ENCODE results near the gene PEG3.
"Not testable (repeated sequence)": the region's sequence is repeated elsewhere in the genome, so short reads cannot be mapped to it uniquely, and the experiment has no call there.

The PEG3 gene

GRCh38 chr19:56840451-56841192, at the start of gene PEG3, which contains the start of gene ZIM2:
Gene PEG3, minus strand, starts transcription at chr19:56840726. Its CDS starts 16,071 bp downstream, at chr19:56824655.
Gene ZIM2, minus strand, starts transcription at chr19:56840726. Its CDS starts 16,449 bp downstream, at chr19:56824277.
- no peak for DNase-seq (ENCODE audit: low spot score)

DNA sequence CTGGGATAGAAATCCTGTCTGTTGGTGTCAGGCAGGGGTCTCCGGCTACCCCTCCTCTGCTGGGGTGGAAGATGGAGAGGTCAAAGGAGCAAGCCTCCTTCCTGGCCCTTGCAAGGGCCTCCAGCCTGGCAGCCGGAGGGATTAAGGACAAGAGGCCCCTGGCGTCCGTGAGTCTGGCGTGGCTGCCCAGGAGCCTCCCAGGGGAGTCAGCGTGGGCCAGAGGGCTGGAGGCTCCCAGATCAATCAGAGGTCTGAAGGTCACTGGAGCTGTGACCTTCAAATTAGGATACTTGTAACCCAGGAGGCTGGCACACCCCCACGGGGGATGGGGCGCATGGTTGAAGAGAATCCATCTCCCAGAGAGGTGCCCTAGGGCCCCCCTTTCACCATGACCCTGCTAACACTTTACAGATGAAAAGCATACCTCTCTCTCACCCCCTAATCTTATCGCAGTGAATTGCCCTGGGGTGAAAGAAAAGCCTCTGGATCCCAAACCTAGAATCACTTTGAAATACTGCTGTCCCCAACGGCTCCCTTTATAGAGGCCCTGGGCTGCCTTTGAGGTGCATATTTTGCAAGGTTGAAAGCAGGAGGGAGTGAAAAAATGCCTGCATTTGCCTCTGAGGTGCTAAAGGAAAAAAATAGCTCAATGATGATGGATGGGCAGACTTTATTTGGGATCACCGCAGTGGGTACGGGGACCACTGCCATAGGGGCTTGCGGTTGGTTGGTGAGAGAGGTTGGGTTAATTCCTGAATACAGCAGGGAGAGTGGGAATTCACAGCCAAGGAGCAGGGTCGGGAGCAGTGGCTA, 44.9 kb upstream of the PEG3 start:
- DNase-seq (ENCODE audit: low spot score): no peak

GRCh38 chr19:56884441-56884840, 43.9 kb upstream of the PEG3 start:
- DNase-seq (ENCODE audit: low spot score): no peak

DNA sequence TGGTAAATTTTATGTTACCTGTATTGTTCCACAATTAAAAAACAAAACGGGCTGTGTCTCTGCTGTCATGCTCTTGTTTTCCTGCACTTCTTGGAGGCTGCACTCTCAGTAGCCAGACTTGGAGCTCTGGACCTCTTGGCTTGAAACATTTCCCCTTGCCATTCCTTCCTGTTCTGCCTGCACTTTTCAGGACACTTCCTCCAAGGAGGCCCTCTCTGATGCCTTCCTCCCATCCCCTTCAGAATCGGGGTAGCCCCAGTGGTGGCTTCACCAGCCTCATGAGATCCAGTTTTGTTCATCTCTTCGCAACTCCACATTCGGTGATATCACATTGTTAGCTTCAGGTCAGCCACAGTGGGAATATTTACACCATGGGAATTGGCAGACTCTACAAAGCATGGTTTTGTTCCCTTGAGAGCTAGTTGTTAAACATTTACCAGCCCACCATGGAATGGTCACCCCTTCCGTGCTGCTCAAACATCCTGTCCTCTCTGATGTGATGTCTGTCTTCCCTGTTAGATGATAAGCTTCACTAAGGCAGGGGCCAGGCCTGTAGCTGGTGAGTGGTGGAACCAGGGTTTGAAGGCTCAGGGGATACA, 40.2 kb upstream of the PEG3 start:
- DNase-seq (ENCODE audit: low spot score): no peak

DNA sequence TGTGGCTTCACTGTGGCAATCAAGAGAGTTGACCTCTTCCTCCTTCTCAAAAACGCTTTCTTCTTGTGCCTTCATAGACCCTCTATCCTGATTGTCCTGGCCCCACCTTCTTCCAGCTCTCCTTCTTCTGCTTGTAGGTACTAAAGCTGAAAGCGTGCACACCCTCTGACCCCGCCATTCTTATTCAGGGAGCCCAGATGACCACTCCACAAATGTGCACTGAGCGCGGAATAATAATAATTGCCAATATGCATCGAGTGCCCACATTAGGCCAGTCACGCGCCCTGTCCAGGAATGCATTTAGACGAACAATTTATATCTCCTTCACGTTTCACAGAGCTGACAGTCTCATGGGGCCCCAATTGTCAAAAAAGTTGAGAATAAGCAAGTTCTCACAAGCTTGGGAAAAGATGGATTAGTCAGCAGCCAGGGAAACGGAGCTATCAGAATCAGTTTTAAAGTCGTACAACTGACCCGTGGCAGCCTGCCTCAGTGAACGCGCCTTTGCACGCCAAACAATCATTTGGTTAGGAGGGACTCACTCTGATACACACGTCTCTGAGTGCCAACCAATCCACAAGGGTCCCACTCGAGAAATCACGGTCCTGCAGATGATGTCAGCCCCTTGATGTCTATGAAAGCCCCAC, 36.7 kb upstream of the PEG3 start:
- no peak for DNase-seq (ENCODE audit: low spot score)

- no peak for DNase-seq (ENCODE audit: low spot score)
Observed at GRCh38 chr19:56875717-56876116, 35.2 kb upstream of the PEG3 start.

DNA sequence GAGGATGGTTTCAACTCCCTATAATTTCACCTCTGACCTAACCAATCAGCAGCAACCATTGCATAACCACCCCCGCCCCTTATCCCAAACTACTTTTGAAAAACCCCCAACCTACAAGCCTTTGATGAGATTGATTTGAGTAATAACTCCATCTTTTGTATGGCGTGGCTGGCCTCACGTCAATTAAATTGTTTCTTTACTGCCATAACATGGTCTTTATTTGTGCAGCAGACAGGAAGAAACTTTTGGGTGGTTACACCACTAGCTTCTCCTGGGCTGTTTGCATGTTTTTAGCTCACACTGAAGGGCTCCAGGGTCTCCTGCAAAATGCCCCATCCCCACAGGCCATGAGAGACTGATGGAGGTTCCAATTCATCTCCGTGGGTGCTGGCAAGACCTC, 34.0 kb upstream of the PEG3 start:
- DNase-seq (ENCODE audit: low spot score): no peak

DNA sequence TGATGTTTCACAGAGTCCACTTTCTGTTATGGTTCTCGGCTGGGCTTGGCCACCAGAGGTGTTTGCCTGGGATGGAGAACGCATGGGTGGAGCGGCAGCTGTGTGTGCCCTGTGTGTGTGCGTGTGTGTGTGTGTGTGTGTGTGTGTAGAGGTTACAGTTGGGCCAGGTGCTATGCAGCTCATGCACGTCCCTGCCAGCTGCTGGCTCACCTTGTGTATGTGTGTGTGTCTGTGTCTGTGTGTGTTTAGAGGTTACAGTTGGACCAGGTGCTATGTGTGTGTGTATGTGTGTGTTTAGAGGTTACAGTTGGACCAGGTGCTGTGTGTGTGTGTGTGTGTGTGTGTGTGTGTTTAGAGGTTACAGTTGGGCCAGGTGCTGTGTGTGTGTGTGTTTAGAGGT, 33.0 kb upstream of the PEG3 start:
- no peak for DNase-seq (ENCODE audit: low spot score)

DNA sequence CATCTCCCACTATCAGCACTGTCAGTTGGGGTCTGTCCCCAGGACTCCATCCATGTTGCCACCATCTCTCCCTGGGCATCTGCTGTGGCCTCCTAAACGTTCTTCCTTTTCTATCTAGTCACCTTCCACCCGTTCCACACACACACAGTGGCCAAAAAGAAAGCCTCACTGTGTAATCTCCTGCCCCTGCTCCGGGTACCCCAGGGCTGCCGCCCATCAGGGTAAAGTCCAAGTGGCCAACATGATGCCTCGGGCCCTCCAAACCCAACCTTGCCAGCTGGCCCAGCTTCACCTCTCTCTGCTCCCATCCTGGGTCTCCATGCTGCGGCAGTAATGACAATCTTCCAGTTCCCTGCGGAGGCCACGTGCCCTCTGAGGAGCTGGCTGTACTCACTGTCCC, 29.4 kb upstream of the PEG3 start:
- no peak for DNase-seq (ENCODE audit: low spot score)

DNA sequence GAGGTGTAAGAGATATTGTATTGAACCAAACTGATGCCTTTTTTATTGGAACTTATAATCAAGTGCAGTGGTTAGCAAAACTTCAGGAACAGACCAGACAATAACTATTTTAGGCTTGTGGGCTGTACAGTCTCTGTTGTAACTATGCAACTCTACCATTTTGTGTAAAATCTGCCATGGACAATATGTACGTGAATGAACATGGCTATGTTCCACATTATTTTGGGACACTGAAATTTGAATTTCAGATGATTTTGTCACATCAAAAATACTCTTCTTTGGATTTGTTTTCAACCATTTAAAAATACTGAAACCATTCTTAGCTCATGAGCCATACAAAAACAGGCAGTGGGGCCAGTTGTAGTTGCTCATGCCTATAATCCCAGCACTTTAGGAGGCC, 27.9 kb upstream of the PEG3 start:
- DNase-seq (ENCODE audit: low spot score): no peak

GRCh38 chr19:56866538-56866937, 26.0 kb upstream of the PEG3 start:
- DNase-seq (ENCODE audit: low spot score): no peak

DNA sequence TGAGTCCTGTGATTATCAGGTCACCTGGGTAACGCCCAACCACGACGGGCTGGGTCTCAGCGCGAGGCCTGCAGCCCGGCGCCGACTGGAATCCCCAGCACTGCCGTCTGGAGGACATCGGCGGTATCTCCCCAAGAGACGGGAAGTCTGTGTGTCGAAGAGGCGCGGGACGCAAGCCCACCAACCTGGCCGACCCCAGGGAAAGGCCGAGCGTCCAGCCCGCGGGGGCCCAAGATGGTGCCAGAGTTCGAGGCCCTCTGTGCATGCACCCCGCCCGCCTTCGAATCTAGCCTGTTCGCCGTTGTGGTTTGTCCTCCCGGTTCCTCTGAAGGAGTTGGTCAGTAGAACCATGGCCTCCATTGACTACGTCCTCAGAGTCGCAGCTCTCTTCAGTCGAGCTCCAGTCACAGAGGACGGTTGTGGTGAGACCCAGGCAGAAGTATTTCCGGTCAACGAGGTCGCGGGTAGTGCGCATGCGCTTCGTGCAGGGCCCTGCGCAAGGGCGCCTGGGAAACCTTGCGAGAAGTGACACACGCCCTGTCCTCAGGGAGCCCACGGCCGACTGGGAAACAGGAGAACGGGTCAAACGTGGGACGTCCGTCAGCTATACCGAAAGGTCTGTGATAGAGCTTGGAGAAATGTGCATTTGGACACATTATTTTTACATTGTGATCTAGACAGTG, 24.1 kb upstream of the PEG3 start:
- DNase-seq (ENCODE audit: low spot score): no peak

DNA sequence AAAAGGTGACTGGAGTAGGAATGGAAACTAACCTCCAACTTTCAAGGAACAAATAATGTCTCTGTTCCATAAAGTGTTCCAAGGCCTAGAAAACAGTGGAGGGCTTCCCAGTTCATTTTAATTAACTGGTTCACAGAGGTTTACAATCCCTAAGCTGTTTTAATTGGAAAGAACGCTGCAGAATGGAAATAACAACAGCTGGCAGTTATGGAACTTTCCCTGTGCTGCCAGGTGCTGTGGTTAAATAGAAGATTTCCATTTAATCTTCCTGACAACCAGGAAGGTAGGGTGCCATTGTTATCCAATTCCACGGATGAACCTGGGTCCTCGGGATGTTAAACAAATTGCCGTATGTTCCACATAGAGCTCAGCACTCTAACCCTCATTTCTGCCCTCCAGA, 22.2 kb upstream of the PEG3 start:
- DNase-seq (ENCODE audit: low spot score): no peak

GRCh38 chr19:56860409-56860808, 19.9 kb upstream of the PEG3 start:
- not testable (repeated sequence) for DNase-seq (ENCODE audit: low spot score)

GRCh38 chr19:56858026-56858425, 17.5 kb upstream of the PEG3 start:
- DNase-seq (ENCODE audit: low spot score): no peak

GRCh38 chr19:56856822-56857221, 16.3 kb upstream of the PEG3 start:
- no peak for DNase-seq (ENCODE audit: low spot score)

DNA sequence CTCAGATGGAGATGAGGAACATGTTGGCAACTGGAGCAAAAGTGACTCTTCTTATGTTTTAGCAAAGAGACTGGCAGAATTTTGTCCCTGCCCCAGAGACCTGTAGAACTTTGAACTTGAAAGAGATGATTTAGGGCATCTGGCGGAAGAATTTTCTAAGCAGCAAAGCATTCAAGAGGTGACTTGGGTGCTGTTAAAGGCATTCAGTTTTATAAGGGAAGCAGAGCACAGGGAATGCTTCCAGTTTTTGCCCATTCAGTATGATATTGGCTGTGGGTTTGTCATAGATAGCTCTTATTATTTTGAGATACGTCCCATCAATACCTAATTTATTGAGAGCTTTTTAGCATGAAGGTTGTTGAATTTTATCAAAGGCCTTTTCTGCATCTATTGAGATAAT, 11.8 kb upstream of the PEG3 start:
- not testable (repeated sequence) for DNase-seq (ENCODE audit: low spot score)

- DNase-seq (ENCODE audit: low spot score): no peak
Observed at GRCh38 chr19:56848166-56848565, 7.6 kb upstream of the PEG3 start.

DNA sequence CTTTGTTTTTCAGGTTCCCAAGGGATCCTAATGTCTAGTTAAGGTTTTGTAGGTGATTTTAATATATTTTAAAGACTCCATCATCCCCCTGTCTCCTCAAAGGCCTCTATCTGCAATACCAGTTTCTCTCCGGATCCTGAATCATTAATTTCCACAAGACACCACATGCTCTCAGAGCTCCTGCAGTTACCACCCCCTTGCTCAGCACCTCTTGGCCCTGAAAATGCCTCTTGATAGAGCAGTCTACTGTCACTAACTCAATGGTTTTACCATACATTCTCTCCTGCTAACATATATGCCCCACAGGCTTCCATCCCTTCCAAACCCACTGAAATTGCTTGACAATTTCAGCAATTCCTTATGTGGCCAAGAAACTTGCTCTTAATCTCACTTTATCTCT, 1.9 kb upstream of the PEG3 start:
- no peak for DNase-seq (ENCODE audit: low spot score)

- DNase-seq (ENCODE audit: low spot score): no peak
Observed at GRCh38 chr19:56841193-56841543, 642 bp upstream of the PEG3 start.

GRCh38 chr19:56839652-56840450, 675 bp downstream of the PEG3 start:
- no peak for DNase-seq (ENCODE audit: low spot score)

Data from NAMALWA (cell line).